HEK293 (cell line): ENCODE measurements around the gene BORCS6.

Experiments
- CTCF ChIA-PET: fragments of 350-600 bp; formaldehyde crosslinking; extraction: SDS; loops from one replicate; lab custom pipeline; 2021; ENCODE audit warnings: antibody characterized with exemption; lab: Yijun Ruan, JAX
- POLR2A ChIA-PET: fragments of 300-600 bp; formaldehyde crosslinking; extraction: SDS; loops from one replicate; lab custom pipeline; 2020; ENCODE audit warnings: antibody characterized with exemption, inconsistent platforms; lab: Yijun Ruan, JAX
- H3K27ac ChIP-seq: fragments of 200-500 bp; sonication (Bioruptor generic); 2 replicates; pipeline ENCODE4 v1.5.1; 2014; ENCODE audit warnings: low read depth, low read length, control low read depth, inconsistent platforms; ENCODE audit errors: extremely low read depth
- H3K36me3 ChIP-seq, 2 experiments: fragments of 200-500 bp in 1 of 2; sonication (Bioruptor generic) in 1 of 2; 1 replicate in 1 of 2; 2 replicates in 1 of 2; pipeline ENCODE4 v1.5.1; 2014 to 2017; ENCODE audit warnings: inconsistent platforms in 2 of 2, low read length in 2 of 2; ENCODE audit not compliant: control insufficient read depth in 2 of 2, insufficient read depth in 1 of 2
- H3K4me1 ChIP-seq: fragments of 200-500 bp; sonication (Bioruptor generic); 2 replicates; pipeline ENCODE4 v1.5.1; 2014; ENCODE audit warnings: mild to moderate bottlenecking, low read length, inconsistent platforms; ENCODE audit not compliant: control insufficient read depth, insufficient read depth
- H3K4me3 ChIP-seq: 2 replicates; pipeline ENCODE4 v1.5.1; 2011; ENCODE audit warnings: low read depth, mild to moderate bottlenecking, control low read depth, low read length, moderate library complexity
- H3K9me3 ChIP-seq: fragments of 200-500 bp; sonication (Bioruptor generic); 2 replicates; pipeline ENCODE4 v1.5.1; 2014; ENCODE audit warnings: low read depth, low read length, inconsistent platforms; ENCODE audit not compliant: control insufficient read depth, insufficient read depth
- IKZF3 ChIP-seq: fragments of 450-650 bp; IDR thresholded peaks from 2 replicates; pipeline ENCODE4 v1.5.0; 2018; ENCODE audit warnings: missing biosample characterization, mild to moderate bottlenecking, missing genetic modification characterization, moderate library complexity
- KLF1 ChIP-seq: fragments of 450-650 bp; formaldehyde crosslinking; IDR thresholded peaks from 2 replicates; pipeline ENCODE4 v1.5.1; 2016; ENCODE audit warnings: missing biosample characterization, missing genetic modification characterization
- KLF9 ChIP-seq: fragments of 450-650 bp; formaldehyde crosslinking; IDR thresholded peaks from 2 replicates; pipeline ENCODE4 v1.5.1; 2016; ENCODE audit warnings: missing biosample characterization, missing genetic modification characterization, low read depth
- PATZ1 ChIP-seq: fragments of 450-650 bp; formaldehyde crosslinking; IDR thresholded peaks from 2 replicates; pipeline ENCODE4 v1.5.1; 2016; ENCODE audit warnings: missing biosample characterization, missing genetic modification characterization
- SETDB1 ChIP-seq: IDR thresholded peaks from one replicate; pipeline ENCODE4 v1.6.1; 2017; ENCODE audit warnings: mild to moderate bottlenecking, low read length, moderate library complexity, mixed read lengths; ENCODE audit not compliant: insufficient read length
- SP2 ChIP-seq: fragments of 450-650 bp; formaldehyde crosslinking; IDR thresholded peaks from 2 replicates; pipeline ENCODE4 v1.5.1; 2016; ENCODE audit warnings: missing biosample characterization, missing genetic modification characterization
- SP3 ChIP-seq: fragments of 450-650 bp; formaldehyde crosslinking; IDR thresholded peaks from 2 replicates; pipeline ENCODE4 v1.5.1; 2016; ENCODE audit warnings: missing biosample characterization, missing genetic modification characterization
- SP7 ChIP-seq: fragments of 450-650 bp; formaldehyde crosslinking; IDR thresholded peaks from 2 replicates; pipeline ENCODE4 v1.5.1; 2016; ENCODE audit warnings: missing biosample characterization, missing genetic modification characterization
- TCF7L2 ChIP-seq: IDR thresholded peaks from 2 replicates; pipeline ENCODE4 v1.6.1; 2011; ENCODE audit warnings: low read depth, mild to moderate bottlenecking, inconsistent platforms, low read length, moderate library complexity, borderline replicate concordance
- TSHZ1 ChIP-seq: fragments of 450-650 bp; formaldehyde crosslinking; IDR thresholded peaks from 2 replicates; pipeline ENCODE4 v1.5.1; 2016; ENCODE audit warnings: missing biosample characterization, missing genetic modification characterization, borderline replicate concordance
- ZBTB10 ChIP-seq: fragments of 450-650 bp; formaldehyde crosslinking; IDR thresholded peaks from 2 replicates; pipeline ENCODE4 v1.5.1; 2016; ENCODE audit warnings: missing biosample characterization, missing genetic modification characterization
- ZEB2 ChIP-seq: fragments of 450-650 bp; formaldehyde crosslinking; IDR thresholded peaks from 2 replicates; pipeline ENCODE4 v1.5.1; 2016; ENCODE audit warnings: missing biosample characterization, missing genetic modification characterization
- ZFHX2 ChIP-seq: fragments of 450-650 bp; formaldehyde crosslinking; conservative IDR thresholded peaks from 2 replicates; pipeline ENCODE4 v1.5.1; 2016; ENCODE audit warnings: missing biosample characterization, missing genetic modification characterization
- ZNF10 ChIP-seq: fragments of 450-650 bp; formaldehyde crosslinking; IDR thresholded peaks from 2 replicates; pipeline ENCODE4 v1.5.1; 2017; ENCODE audit warnings: missing biosample characterization, missing genetic modification characterization
- ZNF114 ChIP-seq: fragments of 450-650 bp; formaldehyde crosslinking; IDR thresholded peaks from 2 replicates; pipeline ENCODE4 v1.5.0; 2017; ENCODE audit warnings: missing biosample characterization, missing genetic modification characterization
- ZNF121 ChIP-seq: fragments of 450-650 bp; formaldehyde crosslinking; IDR thresholded peaks from 2 replicates; pipeline ENCODE4 v1.5.1; 2016; ENCODE audit warnings: missing biosample characterization, missing genetic modification characterization
- ZNF132 ChIP-seq: fragments of 450-650 bp; formaldehyde crosslinking; IDR thresholded peaks from 2 replicates; pipeline ENCODE4 v1.5.1; 2017; ENCODE audit warnings: missing biosample characterization, missing genetic modification characterization, borderline replicate concordance
- ZNF155 ChIP-seq: fragments of 450-650 bp; formaldehyde crosslinking; IDR thresholded peaks from 2 replicates; pipeline ENCODE4 v1.5.1; 2016; ENCODE audit warnings: missing biosample characterization, missing genetic modification characterization
- ZNF324 ChIP-seq: fragments of 450-650 bp; formaldehyde crosslinking; IDR thresholded peaks from 2 replicates; pipeline ENCODE4 v1.5.1; 2016; ENCODE audit warnings: missing biosample characterization, missing genetic modification characterization
- ZNF610 ChIP-seq: fragments of 450-650 bp; formaldehyde crosslinking; IDR thresholded peaks from 2 replicates; pipeline ENCODE4 v1.5.1; 2016; ENCODE audit warnings: missing biosample characterization, missing genetic modification characterization, borderline replicate concordance
- ZNF621 ChIP-seq: fragments of 450-650 bp; formaldehyde crosslinking; IDR thresholded peaks from 2 replicates; pipeline ENCODE4 v1.5.1; 2017; ENCODE audit warnings: missing biosample characterization, missing genetic modification characterization
- ZNF624 ChIP-seq: fragments of 450-650 bp; formaldehyde crosslinking; IDR thresholded peaks from 2 replicates; pipeline ENCODE4 v1.5.1; 2017; ENCODE audit warnings: missing biosample characterization, missing genetic modification characterization
- ZNF626 ChIP-seq: fragments of 450-650 bp; sonication (Bioruptor Pico); formaldehyde crosslinking; IDR thresholded peaks from 2 replicates; pipeline ENCODE4 v1.5.1; 2018; ENCODE audit warnings: missing biosample characterization, missing genetic modification characterization, inconsistent platforms
- ZNF639 ChIP-seq: fragments of 450-650 bp; formaldehyde crosslinking; IDR thresholded peaks from 2 replicates; pipeline ENCODE4 v1.5.1; 2016; ENCODE audit warnings: missing biosample characterization, missing genetic modification characterization
- ZNF704 ChIP-seq: fragments of 450-650 bp; formaldehyde crosslinking; IDR thresholded peaks from 2 replicates; pipeline ENCODE4 v1.5.1; 2016; ENCODE audit warnings: missing biosample characterization, missing genetic modification characterization
- ZNF837 ChIP-seq: fragments of 450-650 bp; formaldehyde crosslinking; IDR thresholded peaks from 2 replicates; pipeline ENCODE4 v1.5.1; 2016; ENCODE audit warnings: missing biosample characterization, missing genetic modification characterization
- ZNF843 ChIP-seq: fragments of 450-650 bp; formaldehyde crosslinking; IDR thresholded peaks from 2 replicates; pipeline ENCODE4 v1.5.1; 2016; ENCODE audit warnings: missing biosample characterization, missing genetic modification characterization

BORCS6 gene

GRCh38 chr17:8151120-8151640, 38.8 kb downstream of the BORCS6 start:
- Histone ChIP-seq H3K4me1 (peaks cover 25% of the 10 kb centered on the region), H3K4me3 (peak overlapping the region; percentile 44), H3K27ac (no peak overlapping the region; the same call in 1 of the 2 replicates), H3K36me3 (peaks cover 0 to 44% of the 10 kb centered on the region in 2 experiments; a peak in 1 of 3 replicates), H3K9me3 (no peaks in the 10 kb centered on the region)
- ChIA-PET CTCF (interaction anchor here (0.9 to 3.8 kb wide), 3 partner anchors 12 to 91 kb away, joined by 3 to 19 read pairs (median 5); no protein-coding TSS in a partner anchor), POLR2A (interaction anchor here (1.0 to 1.6 kb wide), 3 partner anchors 13 to 58 kb away, joined by 3 to 9 read pairs (median 4); no protein-coding TSS in a partner anchor)
- no peak for TF ChIP-seq ZNF704 (tag by site-specific recombination)
- no peak for TF ChIP-seq ZNF626 (tag by site-specific recombination)
- TF ChIP-seq ZFHX2 (tag by site-specific recombination) = peak; percentile 93
- TF ChIP-seq ZNF155 = no peak
- TF ChIP-seq KLF9 (tag by site-specific recombination) = peak; percentile 84
- peak; percentile 51 for TF ChIP-seq ZBTB10 (tag by site-specific recombination)
- no peak for TF ChIP-seq ZNF624 (tag by site-specific recombination)
- no peak for TF ChIP-seq ZNF621 (tag by site-specific recombination)
- TF ChIP-seq PATZ1 (tag by site-specific recombination) = peak; percentile 92
- TF ChIP-seq KLF1 (tag by site-specific recombination) = peak; percentile 48
- TF ChIP-seq ZNF10 (tag by site-specific recombination) = peak; percentile 49; the same call in 1 of the 2 replicates
- no peak for TF ChIP-seq SETDB1
- TF ChIP-seq TCF7L2 = no peak
- TF ChIP-seq SP7 (tag by site-specific recombination) = peak; percentile 44
- no peak for TF ChIP-seq TSHZ1 (tag by site-specific recombination)
- no peak for TF ChIP-seq ZNF121 (tag by site-specific recombination)
- peak; percentile 72 for TF ChIP-seq SP3 (tag by site-specific recombination)
- peak; percentile 46; the same call in 1 of the 2 replicates for TF ChIP-seq IKZF3 (tag by site-specific recombination)
- TF ChIP-seq ZNF114 (tag by site-specific recombination) = no peak
- TF ChIP-seq ZNF639 = no peak
- TF ChIP-seq SP2 = peak; percentile 80
- no peak for TF ChIP-seq ZNF132
- peak; percentile 44; the same call in 1 of the 2 replicates for TF ChIP-seq ZNF843
- TF ChIP-seq ZEB2 = 0 out of 2 replicates have a peak, but pooled peaks have one; percentile 26
- TF ChIP-seq ZNF324 (tag by site-specific recombination) = 0 out of 2 replicates have a peak, but pooled peaks have one; percentile 42
- no peak for TF ChIP-seq ZNF837 (tag by site-specific recombination)
- no peak for TF ChIP-seq ZNF610 (tag by site-specific recombination)
